Nephron (organoid): ENCODE measurements around the gene RSPH6A.
A peak's percentile ranks its signal among the peaks of the same experiment; 100 is the strongest.

Source experiments
- H3K27ac Mint-ChIP-seq, 3 experiments: 2 replicates each; pipeline ENCODE4 v1.8.0; 2020; ENCODE audit warnings: mixed read lengths in 3 of 3, mild to moderate bottlenecking in 2 of 3, moderate library complexity in 1 of 3
- H3K27me3 Mint-ChIP-seq: 2 replicates; pipeline ENCODE4 v1.8.0; 2021; ENCODE audit warnings: low read depth, mild to moderate bottlenecking, moderate library complexity, mixed read lengths
- H3K36me3 Mint-ChIP-seq: 2 replicates; pipeline ENCODE4 v1.8.0; 2020; ENCODE audit warnings: low read depth, mixed read lengths
- H3K4me1 Mint-ChIP-seq: 2 replicates; pipeline ENCODE4 v1.8.0; 2020; ENCODE audit warnings: mixed read lengths
- H3K4me3 Mint-ChIP-seq, 3 experiments: 2 replicates each; pipeline ENCODE4 v1.8.0; 2020; ENCODE audit warnings: mild to moderate bottlenecking in 3 of 3, mixed read lengths in 3 of 3, moderate library complexity in 2 of 3
- H3K9me3 Mint-ChIP-seq: 2 replicates; pipeline ENCODE4 v1.8.0; 2020; ENCODE audit warnings: mixed read lengths
- TF ChIP-seq, protein P1 (sequence below), 3 experiments: fragments of 200-600 bp; sonication (generic); IDR thresholded peaks; one replicate each; pipeline ENCODE4 v1.5.0; 2021; ENCODE audit warnings: antibody characterized with exemption in 3 of 3; ENCODE audit not compliant: unreplicated experiment in 3 of 3

Gene RSPH6A

DNA sequence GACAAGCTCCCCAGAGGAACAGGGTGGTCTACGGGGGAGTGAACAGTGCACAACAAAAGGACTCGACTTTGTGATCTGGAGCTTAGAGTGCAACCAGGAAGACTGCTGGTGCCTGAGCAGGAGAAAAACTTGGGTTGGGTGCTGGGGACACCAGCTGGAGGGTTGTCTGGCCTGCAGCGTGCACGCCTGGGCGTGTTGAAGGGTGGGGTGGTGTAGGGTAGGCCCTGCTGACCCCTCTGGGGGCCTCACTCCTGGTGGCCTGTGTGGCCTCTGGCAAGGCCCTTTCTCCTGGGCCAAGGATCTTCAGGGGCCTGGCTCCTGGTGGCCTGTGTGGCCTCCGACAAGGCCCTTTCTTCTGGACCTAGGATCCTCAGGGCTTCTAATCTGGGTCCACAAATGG is 4.7 kb upstream of the RSPH6A start:
- Mint-ChIP-seq H3K4me1 (peaks cover 10% of the 10 kb centered on the region), H3K4me3 (no peak overlapping the region), H3K27me3 (peaks cover 3% of the 10 kb centered on the region), H3K9me3 (no peaks in the 10 kb centered on the region), H3K36me3 (peaks cover 19% of the 10 kb centered on the region), H3K27ac (no peak overlapping the region)
- TF ChIP-seq, protein P1, sequence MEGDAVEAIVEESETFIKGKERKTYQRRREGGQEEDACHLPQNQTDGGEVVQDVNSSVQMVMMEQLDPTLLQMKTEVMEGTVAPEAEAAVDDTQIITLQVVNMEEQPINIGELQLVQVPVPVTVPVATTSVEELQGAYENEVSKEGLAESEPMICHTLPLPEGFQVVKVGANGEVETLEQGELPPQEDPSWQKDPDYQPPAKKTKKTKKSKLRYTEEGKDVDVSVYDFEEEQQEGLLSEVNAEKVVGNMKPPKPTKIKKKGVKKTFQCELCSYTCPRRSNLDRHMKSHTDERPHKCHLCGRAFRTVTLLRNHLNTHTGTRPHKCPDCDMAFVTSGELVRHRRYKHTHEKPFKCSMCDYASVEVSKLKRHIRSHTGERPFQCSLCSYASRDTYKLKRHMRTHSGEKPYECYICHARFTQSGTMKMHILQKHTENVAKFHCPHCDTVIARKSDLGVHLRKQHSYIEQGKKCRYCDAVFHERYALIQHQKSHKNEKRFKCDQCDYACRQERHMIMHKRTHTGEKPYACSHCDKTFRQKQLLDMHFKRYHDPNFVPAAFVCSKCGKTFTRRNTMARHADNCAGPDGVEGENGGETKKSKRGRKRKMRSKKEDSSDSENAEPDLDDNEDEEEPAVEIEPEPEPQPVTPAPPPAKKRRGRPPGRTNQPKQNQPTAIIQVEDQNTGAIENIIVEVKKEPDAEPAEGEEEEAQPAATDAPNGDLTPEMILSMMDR (IDR thresholded peaks at IDR 0.05; ENCODE audit: unreplicated experiment in 3 of 3) = no peak

DNA sequence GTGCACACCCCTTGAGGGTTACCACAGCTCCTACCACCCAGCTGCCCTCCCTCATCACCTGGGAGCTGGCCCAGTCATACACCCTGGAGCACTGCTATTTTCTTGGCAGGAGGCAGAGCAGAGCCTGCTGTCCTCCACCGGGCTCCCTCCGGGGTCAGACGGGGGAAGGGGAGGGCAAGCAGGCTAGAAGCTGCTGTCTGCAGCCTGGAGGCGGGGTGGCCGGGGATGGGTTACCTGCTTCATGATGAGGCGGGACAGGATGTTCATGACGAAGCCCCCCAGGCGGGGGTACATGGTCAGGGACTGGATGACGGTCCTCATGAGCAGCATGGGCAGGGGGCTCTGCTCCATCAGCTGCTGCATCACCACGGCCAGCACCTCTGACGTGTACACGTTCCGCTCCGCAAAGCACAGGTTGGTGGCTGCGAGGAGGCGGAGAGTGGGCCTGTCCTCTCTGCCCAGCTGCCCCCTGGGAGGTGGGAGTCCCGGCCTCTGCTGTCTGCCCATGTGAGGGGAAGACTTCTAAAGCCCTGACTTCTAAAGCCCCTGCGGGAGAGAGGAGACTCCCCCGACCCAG is 2.7 kb upstream of the RSPH6A start:
- H3K36me3 Mint-ChIP-seq = peaks cover 12% of the 10 kb centered on the region
- no peaks in the 10 kb centered on the region for H3K9me3 Mint-ChIP-seq
- H3K4me3 Mint-ChIP-seq = no peak overlapping the region
- no peak overlapping the region for H3K27ac Mint-ChIP-seq
- H3K27me3 Mint-ChIP-seq = peaks cover 3% of the 10 kb centered on the region
- peaks cover 5% of the 10 kb centered on the region for H3K4me1 Mint-ChIP-seq
- TF ChIP-seq, protein P1 (IDR thresholded peaks at IDR 0.05; ENCODE audit: unreplicated experiment in 3 of 3) = no peak

DNA sequence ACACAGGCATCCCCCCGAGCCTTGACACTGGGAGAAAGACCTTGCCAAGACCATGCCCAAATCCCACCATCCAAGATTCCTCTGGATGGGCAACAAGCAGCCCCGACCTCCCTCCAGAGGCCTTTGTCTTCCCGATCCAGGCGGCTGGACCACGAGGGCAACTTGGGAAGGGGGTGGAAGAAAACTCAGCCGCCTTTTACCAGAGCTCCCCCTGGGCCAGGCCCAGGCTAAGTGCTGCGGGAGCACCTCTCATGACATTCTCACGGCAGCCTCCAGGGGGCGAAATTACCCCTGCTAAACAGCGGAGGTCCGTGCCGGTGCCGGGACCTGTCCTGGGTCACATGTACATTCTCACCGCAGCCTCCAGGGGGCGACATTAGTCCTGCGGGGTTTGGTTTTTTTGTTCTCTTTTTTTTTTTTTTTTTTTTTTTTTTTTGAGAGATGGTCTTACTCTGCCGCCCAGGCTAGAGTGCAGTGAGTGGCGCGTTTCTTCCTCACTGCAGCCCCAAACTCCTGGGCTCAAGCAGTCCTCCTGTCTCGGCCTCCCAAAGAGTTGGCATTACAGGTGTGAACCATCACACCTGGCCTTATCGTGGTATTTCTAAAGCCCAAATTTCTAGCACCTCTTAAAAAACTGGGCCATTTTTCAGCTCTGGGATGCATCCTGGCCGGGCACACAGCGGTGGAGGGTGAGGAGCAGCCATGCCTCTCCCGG is 2.1 kb upstream of the RSPH6A start:
- peaks cover 3% of the 10 kb centered on the region for H3K27me3 Mint-ChIP-seq
- H3K36me3 Mint-ChIP-seq = peaks cover 12% of the 10 kb centered on the region
- peaks cover 5% of the 10 kb centered on the region for H3K4me1 Mint-ChIP-seq
- peak overlapping the region; percentile 44 to 87 (median 66) for H3K27ac Mint-ChIP-seq
- no peaks in the 10 kb centered on the region for H3K9me3 Mint-ChIP-seq
- peak overlapping the region; percentile 62 to 77 (median 75) for H3K4me3 Mint-ChIP-seq
- TF ChIP-seq, protein P1 (IDR thresholded peaks at IDR 0.05; ENCODE audit: unreplicated experiment in 3 of 3) = peak; percentile 97 to 99 (median 99)

DNA sequence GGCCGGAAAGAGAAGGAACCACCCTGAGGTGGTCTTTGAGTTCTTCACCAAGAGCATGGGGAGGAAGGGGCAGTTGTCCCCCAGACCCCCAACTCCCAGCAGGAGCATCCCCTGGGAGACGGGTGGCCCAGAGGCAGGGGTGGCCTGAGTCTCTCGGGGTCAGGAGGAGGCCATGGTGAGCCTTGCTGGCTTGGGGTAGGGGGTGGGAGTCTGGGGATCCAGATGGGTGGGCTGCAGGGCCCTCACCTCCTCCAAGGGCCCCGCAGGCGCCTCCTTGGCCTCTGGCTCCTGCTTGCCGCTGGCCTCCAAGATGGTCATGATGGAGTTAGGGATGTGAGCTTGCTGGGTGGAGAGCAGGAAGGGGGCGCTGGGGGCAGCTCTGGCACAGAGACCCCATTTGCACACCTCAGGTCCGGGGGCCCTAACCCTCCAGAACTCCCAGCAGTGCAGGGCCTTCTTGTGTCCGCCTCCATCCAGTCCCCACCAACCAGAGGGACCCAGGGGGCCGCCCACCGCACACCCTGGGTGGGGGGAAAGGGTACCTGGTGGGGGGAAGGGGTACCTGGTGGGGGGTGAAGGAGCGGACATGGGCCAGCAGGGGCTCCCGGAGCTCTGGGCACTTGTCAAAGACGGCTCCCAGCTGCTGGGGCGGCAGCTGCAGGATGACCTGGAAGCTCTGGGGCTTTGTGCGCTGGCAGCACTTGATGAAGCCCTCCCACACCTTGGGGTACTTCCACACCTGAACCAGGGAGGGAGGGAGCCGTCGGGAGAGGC is 1.3 kb upstream of the RSPH6A start:
- peak overlapping the region; percentile 91 to 94 (median 92) for H3K4me3 Mint-ChIP-seq
- peaks cover 5% of the 10 kb centered on the region for H3K4me1 Mint-ChIP-seq
- no peaks in the 10 kb centered on the region for H3K9me3 Mint-ChIP-seq
- H3K27me3 Mint-ChIP-seq = peaks cover 3% of the 10 kb centered on the region
- peaks cover 12% of the 10 kb centered on the region for H3K36me3 Mint-ChIP-seq
- TF ChIP-seq, protein P1 (IDR thresholded peaks at IDR 0.05; ENCODE audit: unreplicated experiment in 3 of 3) = no peak
- peak overlapping the region; percentile 44 to 90 (median 87) for H3K27ac Mint-ChIP-seq

DNA sequence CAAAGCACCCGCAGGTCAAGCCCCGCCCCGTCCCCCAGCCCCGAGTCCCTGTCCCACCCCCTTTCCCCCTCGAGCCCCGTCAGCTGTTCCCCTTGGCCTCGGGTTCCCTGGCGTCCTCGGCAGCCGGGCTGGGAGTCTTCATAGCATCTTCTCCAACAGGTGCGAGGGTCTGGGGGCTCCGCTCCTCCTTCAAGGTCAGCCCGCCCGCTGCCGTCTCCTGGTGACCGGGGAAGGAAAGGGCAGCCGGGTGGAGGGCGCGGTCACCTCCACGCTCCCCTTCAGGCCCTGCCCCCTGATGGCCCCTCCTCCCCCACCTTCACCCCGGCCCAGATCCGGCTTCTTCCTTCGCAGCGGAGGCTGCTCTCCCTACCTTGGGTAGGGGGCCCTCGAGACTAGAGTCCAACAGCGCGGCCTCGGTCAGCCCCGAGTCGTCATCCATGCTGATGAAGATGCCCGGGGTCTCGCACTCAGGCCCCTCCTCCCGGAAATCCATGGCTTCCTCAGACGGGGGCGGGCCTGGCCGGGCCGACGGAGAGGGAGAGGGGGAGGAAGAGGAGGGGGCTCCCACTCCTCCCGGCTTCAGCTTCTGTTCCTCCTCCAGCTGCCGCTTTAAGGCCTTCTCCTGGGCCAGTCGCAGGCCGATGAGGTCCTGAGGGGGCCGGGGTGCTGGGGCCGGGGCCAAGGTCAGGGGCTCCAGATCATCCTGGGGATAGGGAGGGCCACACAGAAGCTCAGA is 541 bp upstream of the RSPH6A start:
- TF ChIP-seq, protein P1 (IDR thresholded peaks at IDR 0.05; ENCODE audit: unreplicated experiment in 3 of 3) = no peak
- H3K27me3 Mint-ChIP-seq = peaks cover 3% of the 10 kb centered on the region
- H3K27ac Mint-ChIP-seq = peak overlapping the region; percentile 64 to 90 (median 70)
- H3K36me3 Mint-ChIP-seq = peaks cover 9% of the 10 kb centered on the region
- H3K4me1 Mint-ChIP-seq = peaks cover 5% of the 10 kb centered on the region
- H3K4me3 Mint-ChIP-seq = peak overlapping the region; percentile 91 to 94 (median 92)
- H3K9me3 Mint-ChIP-seq = no peaks in the 10 kb centered on the region
